Stimulated activated CD8-positive, alpha-beta memory T cell treated with anti-CD3 and anti-CD28 coated beads, Interleukin-4, amount 100 ng/mL, for 24 hours (primary cell): ENCODE results near the gene IL17RB.

Experiments
- DNase-seq: peaks from one replicate; pipeline ENCODE4 v3.0.0-alpha.2; 2020; ENCODE audit warnings: low read depth

The IL17RB gene

GRCh38 chr3:53863145-53863544, 16.8 kb downstream of the IL17RB start:
- DNase-seq: no peak

GRCh38 chr3:53865732-53866499, 19.5 kb downstream of the IL17RB start:
- no peak for DNase-seq

GRCh38 chr3:53880396-53881345, 34.3 kb downstream of the IL17RB start:
- DNase-seq: no peak

- peak; percentile 81 for DNase-seq
Measured at GRCh38 chr3:53881691-53882593, 35.6 kb downstream of the IL17RB start, which contains the start of gene ACTR8. Gene ACTR8 (minus strand): TSS chr3:53882152. CDS start chr3:53882101, 51 bp downstream.

GRCh38 chr3:53883008-53883407, 36.6 kb downstream of the IL17RB start:
- no peak for DNase-seq

GRCh38 chr3:53884623-53885022, 38.3 kb downstream of the IL17RB start:
- DNase-seq: no peak

GRCh38 chr3:53885239-53885638, 38.9 kb downstream of the IL17RB start:
- no peak for DNase-seq

- DNase-seq: no peak
Measured at GRCh38 chr3:53887446-53887845, 41.1 kb downstream of the IL17RB start.

GRCh38 chr3:53888232-53888631, 41.9 kb downstream of the IL17RB start:
- DNase-seq: no peak

GRCh38 chr3:53890726-53891475, 44.5 kb downstream of the IL17RB start:
- no peak for DNase-seq

GRCh38 chr3:53891497-53892285, 45.3 kb downstream of the IL17RB start, which contains the start of gene SELENOK:
Gene SELENOK (minus strand): TSS chr3:53891859.
- peak; percentile 94 for DNase-seq

GRCh38 chr3:53892286-53892637, 45.9 kb downstream of the IL17RB start:
- DNase-seq: no peak

- DNase-seq: no peak
Measured at GRCh38 chr3:53899750-53900149, 53.4 kb downstream of the IL17RB start.

GRCh38 chr3:53900666-53901331, 54.4 kb downstream of the IL17RB start:
- no peak for DNase-seq

GRCh38 chr3:53902067-53902466, 55.7 kb downstream of the IL17RB start:
- DNase-seq: no peak

GRCh38 chr3:53902711-53903110, 56.3 kb downstream of the IL17RB start:
- no peak for DNase-seq

- no peak for DNase-seq
Measured at GRCh38 chr3:53913401-53913800, 67.0 kb downstream of the IL17RB start.
